Stimulated activated CD8-positive, alpha-beta memory T cell treated with anti-CD3 and anti-CD28 coated beads, Interleukin-4, amount 100 ng/mL, for 4 hours (primary cell): ENCODE data around the gene SHB.

Experiments
- DNase-seq, 2 donors: peaks; one replicate each; pipeline ENCODE4 v3.0.0-alpha.2; 2020; ENCODE audit warnings: low read depth in 2 of 2, low spot score in 1 of 2

SHB gene

GRCh38 chr9:37939575-37940095, 129.4 kb downstream of the SHB start:
- no peak for DNase-seq

- DNase-seq = no peak
Measured at GRCh38 chr9:37938121-37938891, 130.7 kb downstream of the SHB start.

- no peak for DNase-seq
Measured at GRCh38 chr9:37937366-37937765, 131.7 kb downstream of the SHB start.

- DNase-seq = no peak
Measured at GRCh38 chr9:37936965-37937364, 132.1 kb downstream of the SHB start.

- DNase-seq = no peak
Measured at GRCh38 chr9:37936376-37936775, 132.7 kb downstream of the SHB start.

DNA sequence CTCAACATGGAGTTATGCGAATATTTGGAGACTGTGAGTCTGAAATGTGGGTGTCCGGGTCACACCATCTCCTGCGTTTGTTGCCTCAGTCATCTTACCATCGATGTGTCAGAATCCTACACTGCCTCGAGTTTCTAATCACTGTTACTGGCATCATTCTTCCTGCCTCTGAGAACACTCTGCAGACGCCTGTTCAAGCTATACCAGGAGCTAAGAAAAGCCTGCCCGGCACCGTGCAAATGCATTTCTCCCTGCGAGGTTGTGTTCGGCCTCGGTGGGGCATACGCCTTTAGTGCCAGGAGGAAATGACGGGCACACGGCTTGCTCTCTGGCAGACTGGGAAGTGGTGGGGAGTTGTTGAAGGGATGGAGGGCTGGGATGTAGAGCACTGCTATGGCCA, 133.9 kb downstream of the SHB start:
- DNase-seq = no peak

GRCh38 chr9:37931592-37931991, 137.4 kb downstream of the SHB start:
- no peak for DNase-seq

- no peak for DNase-seq
Measured at GRCh38 chr9:37929441-37929895, 139.6 kb downstream of the SHB start.

DNA sequence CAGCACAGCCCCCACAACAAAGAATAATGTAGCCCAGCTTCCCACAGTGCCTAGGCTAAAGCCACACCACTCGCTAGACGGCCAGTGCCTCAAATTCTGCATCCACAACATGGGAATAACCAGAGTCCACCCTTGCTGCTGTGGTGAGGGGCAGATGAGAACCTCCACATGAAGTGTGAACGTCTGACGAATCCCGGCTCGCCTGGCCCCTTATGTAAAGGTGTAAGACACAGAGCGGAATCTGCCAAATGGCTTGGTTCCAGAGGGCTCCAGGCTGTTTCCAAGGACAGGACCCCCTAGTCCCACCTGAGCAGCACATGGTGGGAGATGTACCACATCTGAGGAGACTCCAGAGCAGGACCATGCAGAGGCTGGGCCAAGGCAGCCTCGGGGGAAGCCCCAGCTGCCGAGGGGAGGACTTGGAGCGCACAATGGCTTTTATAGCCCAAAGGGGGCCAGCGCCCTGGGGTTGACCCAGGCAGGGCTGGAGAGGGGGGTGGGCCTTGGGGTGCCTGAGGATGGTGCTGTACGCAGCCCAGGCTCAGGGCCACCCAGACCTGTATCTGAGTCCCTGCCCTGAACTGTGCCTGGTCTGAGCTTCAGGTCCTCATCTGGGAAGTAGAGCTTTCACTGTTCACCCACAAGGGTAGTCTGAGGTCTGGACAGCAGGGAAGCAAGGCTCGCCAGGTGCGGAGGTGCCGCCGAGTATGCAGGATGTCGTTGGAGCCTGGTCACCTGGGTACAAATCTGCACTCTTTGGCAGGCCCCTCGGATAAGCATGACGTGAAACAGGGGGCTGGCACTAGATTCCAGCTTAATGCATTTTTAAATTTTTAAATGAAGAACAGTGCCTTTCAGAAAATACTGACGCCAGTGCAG, 140.2 kb downstream of the SHB start:
- no peak for DNase-seq

- no peak for DNase-seq
Measured at GRCh38 chr9:37927601-37928551, 141.2 kb downstream of the SHB start.

DNA sequence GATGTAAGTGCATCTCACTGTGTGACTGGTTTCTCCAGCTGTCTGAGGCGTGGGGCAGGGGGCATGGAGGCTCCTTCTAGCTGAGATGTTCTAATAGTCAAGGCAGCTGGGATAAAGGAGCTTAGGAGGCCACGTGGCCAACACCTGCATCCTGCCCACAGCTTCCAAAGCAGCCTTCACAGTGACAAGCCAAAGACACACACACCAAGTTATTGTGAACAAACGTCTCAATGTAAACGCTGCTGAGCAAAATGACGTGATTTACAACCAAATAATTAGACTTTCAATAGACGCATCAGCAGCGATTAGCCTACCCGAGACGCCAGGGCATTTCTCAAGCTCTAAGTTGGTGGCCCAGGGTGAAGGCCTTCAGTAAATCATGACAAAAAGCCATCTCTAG, 141.9 kb downstream of the SHB start:
- no peak for DNase-seq

DNA sequence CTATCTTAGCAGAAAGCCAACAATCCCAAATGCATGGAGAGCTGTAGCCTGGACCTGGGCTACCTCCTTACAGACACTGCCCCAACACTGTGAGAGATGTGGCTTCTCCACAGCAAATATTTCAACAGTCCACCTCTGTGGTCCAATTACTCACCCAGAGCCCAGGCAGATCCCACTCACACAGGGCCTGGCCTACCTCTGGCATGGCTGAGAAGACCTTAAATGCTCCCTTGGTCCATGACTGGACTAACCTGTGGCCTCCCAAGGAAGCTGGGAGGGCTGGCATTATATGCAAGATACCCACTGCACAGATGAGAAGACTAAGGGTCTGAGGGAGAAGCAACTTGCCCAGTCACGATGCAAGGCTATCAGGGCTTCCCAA, 142.3 kb downstream of the SHB start:
- no peak for DNase-seq

DNA sequence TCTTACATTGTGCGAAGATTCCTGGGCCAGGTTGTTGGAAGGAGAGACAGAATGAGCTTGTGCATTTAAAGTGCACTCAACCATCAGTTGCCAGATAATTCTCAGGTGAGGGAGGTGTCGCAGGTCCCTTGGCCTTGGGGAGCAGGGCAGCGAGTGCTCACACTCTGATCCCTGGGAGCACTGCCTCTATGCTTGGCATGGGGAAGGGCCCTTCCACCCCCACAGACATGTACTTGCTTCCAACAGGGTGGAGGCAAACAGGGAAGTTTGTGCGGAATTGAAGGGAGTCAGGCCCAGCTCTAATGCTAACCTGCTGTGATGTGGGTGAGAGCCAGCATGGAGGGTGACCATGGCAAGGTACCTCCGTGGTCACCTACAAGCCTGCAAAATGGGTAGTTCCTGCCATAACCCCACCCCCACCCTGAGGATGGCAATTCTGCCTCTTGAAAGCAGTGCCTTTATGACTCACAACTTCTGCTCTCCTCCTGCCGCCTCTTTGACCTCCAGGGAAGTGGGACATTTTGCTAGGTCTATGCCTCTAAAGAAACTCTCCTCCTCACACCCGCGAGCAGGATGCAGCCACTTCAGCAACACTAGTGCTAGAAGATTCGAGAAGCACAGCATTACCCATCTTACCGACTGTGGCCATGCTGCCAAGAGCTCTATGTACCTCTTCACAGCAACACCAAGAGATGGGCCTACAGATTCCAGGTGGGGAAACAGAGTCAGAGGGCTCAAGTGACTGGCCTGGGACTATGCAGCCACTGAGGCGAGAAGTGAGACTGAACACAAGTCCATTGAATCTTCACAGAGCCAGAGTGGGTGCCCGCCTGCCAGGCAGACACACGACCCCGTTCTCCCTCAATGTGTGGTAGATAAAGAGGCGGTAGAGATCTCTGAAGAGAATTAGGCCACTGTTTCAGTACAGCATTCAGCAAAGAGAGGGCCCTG, 143.0 kb downstream of the SHB start:
- no peak for DNase-seq

DNA sequence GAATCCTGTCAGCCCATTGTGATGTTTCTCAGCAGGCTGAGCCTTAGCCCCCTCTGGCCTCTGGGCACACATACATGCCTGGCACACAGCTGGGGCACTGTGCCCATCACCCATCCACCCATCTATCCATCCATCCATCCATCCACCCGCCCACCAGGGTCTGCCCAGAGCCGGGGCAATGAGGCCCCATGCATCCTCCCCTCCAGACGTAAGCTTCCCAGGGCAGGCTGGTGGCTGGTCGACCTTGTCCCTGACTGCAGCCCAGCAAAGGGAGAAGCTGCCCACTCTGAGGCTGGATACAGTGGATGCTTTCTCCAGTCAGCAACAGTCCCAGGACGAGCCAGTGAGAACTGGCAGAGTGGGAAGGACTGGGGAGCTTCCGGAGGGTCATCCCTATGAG, 144.0 kb downstream of the SHB start:
- no peak for DNase-seq

DNA sequence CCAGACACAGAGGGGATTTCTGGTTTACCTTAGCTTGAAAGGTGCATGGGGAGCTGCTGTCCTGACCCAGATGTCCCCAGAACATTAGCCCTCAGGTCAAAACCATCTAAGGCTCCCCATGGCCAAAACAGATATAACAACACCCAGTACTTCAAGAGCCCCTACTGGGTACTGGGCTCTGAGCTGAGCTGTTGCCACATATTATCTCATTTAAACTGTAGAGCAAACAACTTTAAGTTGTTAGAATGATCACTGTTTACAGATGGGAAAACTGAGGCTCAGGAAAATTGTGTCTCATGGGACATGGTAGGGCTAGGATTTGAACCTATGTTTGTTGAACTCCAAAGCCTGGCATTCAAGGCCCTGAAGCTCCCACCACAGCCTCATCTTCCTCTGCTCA, 144.5 kb downstream of the SHB start:
- DNase-seq = no peak

DNA sequence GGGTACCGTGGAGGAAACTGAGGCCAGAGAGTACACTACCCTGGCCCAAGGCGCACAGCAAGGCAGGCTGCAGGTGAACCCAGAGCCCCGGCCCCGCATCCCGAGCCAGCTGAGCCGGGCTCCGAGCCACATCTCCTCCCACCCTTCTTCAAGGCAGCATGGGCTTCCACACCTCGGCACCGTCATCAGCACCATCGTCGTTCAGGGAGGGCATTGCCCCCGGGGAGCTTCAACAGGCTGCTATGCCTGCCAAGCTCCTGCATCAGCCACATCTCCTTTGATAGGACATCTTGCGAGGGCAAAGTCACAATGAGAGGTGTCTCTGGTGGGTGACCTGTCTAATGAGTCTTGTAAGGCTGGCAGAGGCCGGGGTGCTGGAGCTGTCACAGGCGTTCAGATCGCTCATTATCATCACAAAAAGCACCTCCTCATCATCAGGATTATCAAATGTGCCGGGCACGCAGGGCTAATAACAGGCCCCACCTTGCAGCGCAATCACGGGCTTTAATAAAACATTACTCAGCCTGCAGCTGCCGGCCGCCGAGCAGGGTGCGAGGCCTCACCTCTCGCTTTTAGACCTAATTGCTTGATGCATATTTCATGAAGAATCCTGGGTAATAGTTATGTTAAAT, 145.1 kb downstream of the SHB start:
- DNase-seq = no peak

GRCh38 chr9:37923118-37923795, 145.8 kb downstream of the SHB start:
- DNase-seq = no peak

GRCh38 chr9:37922363-37923117, 146.5 kb downstream of the SHB start:
- no peak for DNase-seq
